ENCODE results near the gene ATP5PD.
"Not testable (repeated sequence)": the region's sequence is repeated elsewhere in the genome, so short reads cannot be mapped to it uniquely, and the experiment has no call there.

ATP5PD gene

GRCh38 chr17:75019146-75019545 is 27.6 kb downstream of the ATP5PD start:
- no peak for DNase-seq

GRCh38 chr17:75013092-75013559 is 33.6 kb downstream of the ATP5PD start:
- DNase-seq: no peak

GRCh38 chr17:75012346-75013091 is 34.2 kb downstream of the ATP5PD start, which contains the start of gene MRPL58:
Gene MRPL58, plus strand, starts transcription at chr17:75012670. Its CDS starts 17 bp downstream, at chr17:75012687.
- DNase-seq: peak; percentile 54

- no peak for DNase-seq
Observed at GRCh38 chr17:75012096-75012345, 34.7 kb downstream of the ATP5PD start.

- DNase-seq: no peak
Observed at GRCh38 chr17:75011401-75012095, 35.2 kb downstream of the ATP5PD start.

- no peak for DNase-seq
Observed at GRCh38 chr17:75010683-75011400, 35.9 kb downstream of the ATP5PD start.

GRCh38 chr17:75009139-75009724 is 37.5 kb downstream of the ATP5PD start:
- no peak for DNase-seq

GRCh38 chr17:75008373-75008772 is 38.4 kb downstream of the ATP5PD start:
- DNase-seq: no peak

- no peak for DNase-seq
Observed at GRCh38 chr17:75006653-75007052, 40.1 kb downstream of the ATP5PD start.

- not testable (repeated sequence) for DNase-seq
Observed at GRCh38 chr17:75006084-75006483, 40.7 kb downstream of the ATP5PD start.

- DNase-seq: no peak
Observed at GRCh38 chr17:75005291-75005690, 41.5 kb downstream of the ATP5PD start.

GRCh38 chr17:75004371-75004770 is 42.4 kb downstream of the ATP5PD start:
- no peak for DNase-seq

GRCh38 chr17:75003957-75004355 is 42.8 kb downstream of the ATP5PD start:
- no peak for DNase-seq

- DNase-seq: no peak
Observed at GRCh38 chr17:75003070-75003956, 43.5 kb downstream of the ATP5PD start.

- no peak for DNase-seq
Observed at GRCh38 chr17:75001915-75002843, 44.6 kb downstream of the ATP5PD start.

- no peak for DNase-seq
Observed at GRCh38 chr17:74999523-74999922, 47.2 kb downstream of the ATP5PD start.

- no peak for DNase-seq
Observed at GRCh38 chr17:74998783-74999182, 48.0 kb downstream of the ATP5PD start.

GRCh38 chr17:74995847-74996246 is 50.9 kb downstream of the ATP5PD start:
- no peak for DNase-seq

- DNase-seq: no peak
Observed at GRCh38 chr17:74994440-74994839, 52.3 kb downstream of the ATP5PD start.

- DNase-seq: no peak
Observed at GRCh38 chr17:74992223-74992622, 54.5 kb downstream of the ATP5PD start.

GRCh38 chr17:74990581-74991105 is 56.1 kb downstream of the ATP5PD start:
- DNase-seq: no peak
